Erythroblast (primary cell): ENCODE measurements around the gene GNS.

Source experiments
- GATA1 ChIP-seq: IDR thresholded peaks from 2 replicates; pipeline ENCODE4 v1.6.1; 2011; ENCODE audit warnings: low read depth, mild to moderate bottlenecking, control low read depth, low read length, moderate library complexity
- POLR2A ChIP-seq: IDR thresholded peaks from 2 replicates; pipeline ENCODE4 v1.6.1; 2011; ENCODE audit warnings: mild to moderate bottlenecking, low read length

GRCh38 chr12:64806173-64806572 is 47.0 kb upstream of the GNS start:
- TF ChIP-seq POLR2A = no peak
- no peak for TF ChIP-seq GATA1
